Measurements from ENCODE around the gene SLC2A1.

Gene SLC2A1

DNA sequence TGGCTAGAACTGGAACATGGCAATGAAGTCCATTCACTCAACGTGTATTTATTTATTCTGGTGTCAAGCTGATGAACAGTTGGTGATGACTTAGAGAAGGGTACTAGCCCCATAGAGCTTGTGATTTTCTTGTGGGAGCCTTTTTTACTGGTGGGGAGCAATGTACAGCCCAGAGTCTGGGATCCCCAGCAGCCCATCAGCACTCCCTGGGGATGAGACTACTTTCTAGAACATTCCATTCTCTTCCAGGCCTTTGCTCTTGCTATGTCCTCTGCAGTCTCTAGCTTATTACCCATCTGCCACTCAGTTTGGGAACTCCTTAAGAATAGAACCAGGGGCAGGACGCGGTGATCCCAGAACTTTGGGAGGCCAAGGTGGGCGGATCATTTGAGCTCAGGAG, 11.6 kb downstream of the SLC2A1 start:
- 88 to 100% methylated on average over 1 to 3 of the region's 4 CpGs for WGBS, 2 experiments (ENCODE audit: insufficient coverage in 2 of 2)
- Histone ChIP-seq H3K27ac (ENCODE audit: low read depth, low read length, severe bottlenecking) (no peak overlapping the region), H3K36me3 (ENCODE audit: control insufficient read depth, insufficient read depth, low read length) (peaks cover 35% of the 10 kb centered on the region), H3K4me3 (ENCODE audit: extremely low read depth, insufficient read depth, low read length, poor library complexity, severe bottlenecking) (no peak overlapping the region), H3K4me1 (ENCODE audit: control insufficient read depth, insufficient read depth, low read length, poor library complexity, severe bottlenecking) (peaks cover 47% of the 10 kb centered on the region), H3K9me3 (ENCODE audit: control insufficient read depth, low read length) (no peaks in the 10 kb centered on the region)

- no peak overlapping the region for H3K4me3 ChIP-seq (ENCODE audit: extremely low read depth, insufficient read depth, low read length, poor library complexity, severe bottlenecking)
- H3K36me3 ChIP-seq (ENCODE audit: control insufficient read depth, insufficient read depth, low read length), result peaks cover 35% of the 10 kb centered on the region
- H3K4me1 ChIP-seq (ENCODE audit: control insufficient read depth, insufficient read depth, low read length, poor library complexity, severe bottlenecking), result peaks cover 54% of the 10 kb centered on the region
- 76 to 83% methylated on average over 10 of the region's 10 CpGs for WGBS, 2 experiments (ENCODE audit: insufficient coverage in 2 of 2)
- no peak overlapping the region for H3K27ac ChIP-seq (ENCODE audit: low read depth, low read length, severe bottlenecking)
- H3K9me3 ChIP-seq (ENCODE audit: control insufficient read depth, low read length), result no peaks in the 10 kb centered on the region
Measured at GRCh38 chr1:42946120-42946898, 12.4 kb downstream of the SLC2A1 start.

- Histone ChIP-seq H3K27ac (ENCODE audit: low read depth, low read length, severe bottlenecking) (no peak overlapping the region), H3K36me3 (ENCODE audit: control insufficient read depth, insufficient read depth, low read length) (peaks cover 34% of the 10 kb centered on the region), H3K4me1 (ENCODE audit: control insufficient read depth, insufficient read depth, low read length, poor library complexity, severe bottlenecking) (peaks cover 58% of the 10 kb centered on the region), H3K9me3 (ENCODE audit: control insufficient read depth, low read length) (no peaks in the 10 kb centered on the region), H3K4me3 (ENCODE audit: extremely low read depth, insufficient read depth, low read length, poor library complexity, severe bottlenecking) (no peak overlapping the region)
- WGBS, 2 experiments (ENCODE audit: insufficient coverage in 2 of 2), result 93 to 100% methylated on average over 3 to 4 of the region's 6 CpGs
Measured at GRCh38 chr1:42945164-42945563, 13.5 kb downstream of the SLC2A1 start.

DNA sequence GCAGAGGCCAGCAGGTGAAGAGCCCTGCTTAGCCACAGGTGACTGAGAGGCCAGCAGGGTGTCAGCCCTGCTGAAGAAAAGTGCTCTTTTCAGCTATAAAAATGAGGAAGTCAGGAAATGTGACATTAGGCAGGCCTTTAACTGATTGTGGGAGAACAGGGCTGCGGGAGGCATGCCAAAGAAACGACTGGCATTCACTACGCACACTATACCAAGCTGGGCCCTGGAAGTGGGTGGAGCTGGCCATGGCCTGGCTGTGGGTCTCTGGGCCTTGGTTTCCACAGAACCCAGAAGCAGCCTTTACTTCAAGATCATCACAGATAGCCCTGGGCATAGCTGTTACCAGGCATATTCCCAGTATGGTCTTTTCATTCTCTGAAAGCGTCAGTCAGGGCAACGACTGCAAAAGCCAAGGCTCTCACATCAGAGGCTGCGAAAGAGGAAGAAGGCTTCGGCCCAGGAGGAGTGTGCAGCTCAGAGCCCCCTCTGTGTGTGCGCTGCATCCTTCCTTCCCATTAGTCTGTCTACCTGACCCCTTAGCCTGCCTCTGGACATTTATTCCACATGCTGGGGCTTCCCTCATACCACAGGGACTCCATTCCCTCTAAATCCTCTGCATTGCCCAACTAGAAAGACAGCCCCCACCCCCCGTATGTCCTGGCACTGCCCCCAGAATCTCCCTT, 14.3 kb downstream of the SLC2A1 start:
- H3K36me3 ChIP-seq (ENCODE audit: control insufficient read depth, insufficient read depth, low read length), result peaks cover 34% of the 10 kb centered on the region
- H3K27ac ChIP-seq (ENCODE audit: low read depth, low read length, severe bottlenecking), result no peak overlapping the region
- WGBS, 2 experiments (ENCODE audit: insufficient coverage in 2 of 2), result 87 to 95% methylated on average over 7 to 8 of the region's 9 CpGs
- no peak overlapping the region for H3K4me3 ChIP-seq (ENCODE audit: extremely low read depth, insufficient read depth, low read length, poor library complexity, severe bottlenecking)
- no peaks in the 10 kb centered on the region for H3K9me3 ChIP-seq (ENCODE audit: control insufficient read depth, low read length)
- H3K4me1 ChIP-seq (ENCODE audit: control insufficient read depth, insufficient read depth, low read length, poor library complexity, severe bottlenecking), result peaks cover 52% of the 10 kb centered on the region

DNA sequence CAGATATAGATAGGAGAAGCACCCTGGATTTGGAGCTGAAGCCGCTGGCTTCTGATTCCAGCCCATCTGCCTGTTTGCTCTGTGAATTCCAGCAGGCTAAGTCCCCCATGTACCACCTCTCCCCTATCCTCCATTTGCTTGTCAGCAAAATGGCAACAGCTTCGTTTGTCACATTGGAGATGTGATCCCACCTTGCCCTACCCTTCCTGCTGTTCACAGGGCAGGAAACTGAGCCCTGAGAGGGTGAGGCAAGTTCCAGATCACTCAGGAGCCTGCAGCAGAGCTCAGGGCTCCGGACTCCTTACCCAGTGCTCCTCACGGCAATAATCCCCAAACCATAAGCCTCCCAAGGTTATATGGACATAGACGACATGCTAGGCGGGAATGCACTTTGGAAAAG, 14.9 kb downstream of the SLC2A1 start:
- Histone ChIP-seq H3K27ac (ENCODE audit: low read depth, low read length, severe bottlenecking) (no peak overlapping the region), H3K4me1 (ENCODE audit: control insufficient read depth, insufficient read depth, low read length, poor library complexity, severe bottlenecking) (peaks cover 47% of the 10 kb centered on the region), H3K9me3 (ENCODE audit: control insufficient read depth, low read length) (no peaks in the 10 kb centered on the region), H3K4me3 (ENCODE audit: extremely low read depth, insufficient read depth, low read length, poor library complexity, severe bottlenecking) (no peak overlapping the region), H3K36me3 (ENCODE audit: control insufficient read depth, insufficient read depth, low read length) (peaks cover 40% of the 10 kb centered on the region)
- WGBS, 2 experiments (ENCODE audit: insufficient coverage in 2 of 2), result 94 to 100% methylated on average over 4 to 6 of the region's 6 CpGs

- no peak overlapping the region for H3K4me3 ChIP-seq (ENCODE audit: extremely low read depth, insufficient read depth, low read length, poor library complexity, severe bottlenecking)
- no peaks in the 10 kb centered on the region for H3K9me3 ChIP-seq (ENCODE audit: control insufficient read depth, low read length)
- peaks cover 43% of the 10 kb centered on the region for H3K36me3 ChIP-seq (ENCODE audit: control insufficient read depth, insufficient read depth, low read length)
- WGBS, 2 experiments (ENCODE audit: insufficient coverage in 2 of 2), result 92 to 96% methylated on average over 6 of the region's 7 CpGs
- no peak overlapping the region for H3K27ac ChIP-seq (ENCODE audit: low read depth, low read length, severe bottlenecking)
- H3K4me1 ChIP-seq (ENCODE audit: control insufficient read depth, insufficient read depth, low read length, poor library complexity, severe bottlenecking), result peaks cover 52% of the 10 kb centered on the region
Measured at GRCh38 chr1:42943166-42943565, 15.5 kb downstream of the SLC2A1 start.

DNA sequence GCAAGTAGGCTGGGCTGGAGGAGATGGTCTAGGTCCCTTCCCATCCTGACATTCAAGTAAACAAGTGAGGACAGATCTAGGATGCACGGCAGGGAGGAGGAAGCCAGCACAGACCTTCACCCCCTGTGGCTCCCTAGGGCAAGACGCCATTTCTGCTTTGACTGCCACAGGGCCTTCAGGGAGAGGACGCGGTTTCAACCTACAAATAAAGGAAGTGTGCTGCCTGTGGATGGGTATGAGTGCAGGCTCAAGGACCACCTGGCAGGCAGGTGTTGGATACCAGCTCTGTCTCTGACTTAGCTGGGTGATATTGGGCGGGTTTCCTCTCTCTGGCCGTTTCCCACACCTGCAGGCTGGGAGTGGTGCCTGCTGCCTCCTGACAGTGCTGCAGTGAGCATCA, 16.2 kb downstream of the SLC2A1 start:
- H3K4me3 ChIP-seq (ENCODE audit: extremely low read depth, insufficient read depth, low read length, poor library complexity, severe bottlenecking), result no peak overlapping the region
- peaks cover 50% of the 10 kb centered on the region for H3K36me3 ChIP-seq (ENCODE audit: control insufficient read depth, insufficient read depth, low read length)
- H3K27ac ChIP-seq (ENCODE audit: low read depth, low read length, severe bottlenecking), result peak overlapping the region; percentile 10
- 92 to 96% methylated on average over 6 of the region's 6 CpGs for WGBS, 2 experiments (ENCODE audit: insufficient coverage in 2 of 2)
- peaks cover 55% of the 10 kb centered on the region for H3K4me1 ChIP-seq (ENCODE audit: control insufficient read depth, insufficient read depth, low read length, poor library complexity, severe bottlenecking)
- no peaks in the 10 kb centered on the region for H3K9me3 ChIP-seq (ENCODE audit: control insufficient read depth, low read length)

DNA sequence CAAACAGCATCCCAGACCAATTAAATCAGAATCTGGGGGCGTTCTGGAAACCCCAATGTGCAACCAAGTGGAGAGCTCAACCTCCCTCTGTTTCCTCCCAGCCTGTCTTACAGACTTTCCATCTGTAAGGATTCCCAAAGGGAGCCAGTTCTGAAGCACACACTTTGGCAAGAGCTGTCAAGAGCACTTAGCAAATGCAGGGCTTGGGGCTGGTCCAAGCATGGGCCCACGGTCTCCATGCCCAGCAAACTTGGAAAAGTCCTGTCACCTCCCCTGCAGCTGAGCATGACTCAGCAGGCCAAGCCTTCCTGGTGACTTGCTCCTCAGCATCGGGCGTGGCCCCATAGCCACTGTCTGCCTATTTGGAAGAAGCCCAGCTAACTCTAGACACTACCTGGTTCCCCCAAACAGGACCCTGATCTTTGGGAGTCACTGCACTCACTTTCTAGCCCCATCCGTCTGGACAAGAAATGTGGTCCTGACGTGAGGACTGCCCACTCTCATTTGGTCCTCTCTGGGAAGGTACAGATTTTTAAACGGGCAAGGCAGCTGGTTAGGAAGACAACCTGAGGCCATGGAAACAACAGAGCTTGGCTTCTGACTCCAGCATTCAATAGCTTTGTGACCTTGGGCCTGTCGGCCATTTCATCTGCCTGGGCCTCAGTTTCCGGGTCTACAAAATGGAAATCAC, 16.9 kb downstream of the SLC2A1 start:
- Histone ChIP-seq H3K36me3 (ENCODE audit: control insufficient read depth, insufficient read depth, low read length) (peaks cover 57% of the 10 kb centered on the region), H3K4me3 (ENCODE audit: extremely low read depth, insufficient read depth, low read length, poor library complexity, severe bottlenecking) (no peak overlapping the region), H3K27ac (ENCODE audit: low read depth, low read length, severe bottlenecking) (peak overlapping the region; percentile 98), H3K4me1 (ENCODE audit: control insufficient read depth, insufficient read depth, low read length, poor library complexity, severe bottlenecking) (peaks cover 57% of the 10 kb centered on the region), H3K9me3 (ENCODE audit: control insufficient read depth, low read length) (no peaks in the 10 kb centered on the region)
- whole genome bisulfite sequencing, 2 experiments (ENCODE audit: insufficient coverage in 2 of 2), result 96 to 97% methylated on average over 7 to 8 of the region's 9 CpGs

- WGBS, 2 experiments (ENCODE audit: insufficient coverage in 2 of 2), result 72 to 84% methylated on average over 14 of the region's 14 CpGs
- Histone ChIP-seq H3K4me1 (ENCODE audit: control insufficient read depth, insufficient read depth, low read length, poor library complexity, severe bottlenecking) (peaks cover 63% of the 10 kb centered on the region), H3K27ac (ENCODE audit: low read depth, low read length, severe bottlenecking) (peak overlapping the region; percentile 98), H3K36me3 (ENCODE audit: control insufficient read depth, insufficient read depth, low read length) (peaks cover 62% of the 10 kb centered on the region), H3K9me3 (ENCODE audit: control insufficient read depth, low read length) (no peaks in the 10 kb centered on the region), H3K4me3 (ENCODE audit: extremely low read depth, insufficient read depth, low read length, poor library complexity, severe bottlenecking) (no peak overlapping the region)
Measured at GRCh38 chr1:42940851-42941639, 17.6 kb downstream of the SLC2A1 start.
